HEK293T (cell line): ENCODE results near the gene POU6F2.
A peak's percentile ranks its signal among the peaks of the same experiment; 100 is the strongest.

Experiments
- CTCF ChIA-PET: fragments of 350-600 bp; formaldehyde crosslinking; extraction: SDS; loops from one replicate; lab custom pipeline; 2021; ENCODE audit warnings: antibody characterized with exemption, inconsistent platforms; lab: Yijun Ruan, JAX
- POLR2A ChIA-PET: fragments of 350-600 bp; formaldehyde crosslinking; extraction: SDS; loops from one replicate; lab custom pipeline; 2020; ENCODE audit warnings: antibody characterized with exemption, inconsistent platforms; lab: Yijun Ruan, JAX
- DNase-seq: peaks from one replicate; pipeline ENCODE4 v3.0.0; 2012; ENCODE audit warnings: mixed read lengths; ENCODE audit errors: extremely low spot score
- ARNT ChIP-seq: fragments of 450-650 bp; IDR thresholded peaks from 2 replicates; pipeline ENCODE4 v1.6.1; 2017; ENCODE audit warnings: mild to moderate bottlenecking
- BHLHE40 ChIP-seq: fragments of 450-650 bp; IDR thresholded peaks from 2 replicates; pipeline ENCODE4 v1.6.1; 2016; ENCODE audit warnings: mild to moderate bottlenecking, moderate library complexity, borderline replicate concordance
- CTBP1 ChIP-seq: fragments of 450-650 bp; IDR thresholded peaks from 2 replicates; pipeline ENCODE4 v1.6.1; 2016; ENCODE audit warnings: borderline replicate concordance
- ELF4 ChIP-seq: fragments of 450-650 bp; IDR thresholded peaks from 2 replicates; pipeline ENCODE4 v1.6.1; 2017; ENCODE audit warnings: antibody characterized with exemption
- FOXA1 ChIP-seq: fragments of 450-650 bp; IDR thresholded peaks from 2 replicates; pipeline ENCODE4 v1.6.1; 2016; ENCODE audit warnings: mild to moderate bottlenecking
- FOXK2 ChIP-seq: fragments of 450-650 bp; IDR thresholded peaks from 2 replicates; pipeline ENCODE4 v1.6.1; 2016; ENCODE audit warnings: mild to moderate bottlenecking
- FOXM1 ChIP-seq: fragments of 450-650 bp; IDR thresholded peaks from 2 replicates; pipeline ENCODE4 v1.6.1; 2017; ENCODE audit warnings: mild to moderate bottlenecking, borderline replicate concordance
- HDGF ChIP-seq: fragments of 450-650 bp; IDR thresholded peaks from 2 replicates; pipeline ENCODE4 v1.6.1; 2017; ENCODE audit warnings: antibody characterized with exemption, borderline replicate concordance
- L3MBTL2 ChIP-seq: fragments of 450-650 bp; conservative IDR thresholded peaks from 2 replicates; pipeline ENCODE4 v1.6.1; 2016; ENCODE audit warnings: mild to moderate bottlenecking
- LEF1 ChIP-seq: fragments of 450-650 bp; IDR thresholded peaks from 2 replicates; pipeline ENCODE4 v1.6.1; 2017; ENCODE audit warnings: mild to moderate bottlenecking, borderline replicate concordance
- NFRKB ChIP-seq: fragments of 450-650 bp; IDR thresholded peaks from 2 replicates; pipeline ENCODE4 v1.6.1; 2016; ENCODE audit warnings: mild to moderate bottlenecking, moderate library complexity
- SP1 ChIP-seq: fragments of 450-650 bp; IDR thresholded peaks from 2 replicates; pipeline ENCODE4 v1.6.1; 2017
- SUZ12 ChIP-seq: fragments of 450-650 bp; IDR thresholded peaks from 2 replicates; pipeline ENCODE4 v1.6.1; 2016; ENCODE audit warnings: mild to moderate bottlenecking
- TARDBP ChIP-seq: fragments of 450-650 bp; IDR thresholded peaks from 2 replicates; pipeline ENCODE4 v1.6.1; 2016
- ZNF384 ChIP-seq: fragments of 450-650 bp; IDR thresholded peaks from 2 replicates; pipeline ENCODE4 v1.6.1; 2016
- TF ChIP-seq, protein P1 (sequence below): fragments of 450-650 bp; IDR thresholded peaks from 2 replicates; pipeline ENCODE4 v1.6.1; 2016

The POU6F2 gene

GRCh38 chr7:38977685-38978084, at the start of gene POU6F2:
Gene POU6F2, plus strand, starts transcription at chr7:38977909. Its CDS starts 45 bp downstream, at chr7:38977954.
- ChIA-PET CTCF (no interaction called here), POLR2A (no interaction called here)
- TF ChIP-seq, protein P1, sequence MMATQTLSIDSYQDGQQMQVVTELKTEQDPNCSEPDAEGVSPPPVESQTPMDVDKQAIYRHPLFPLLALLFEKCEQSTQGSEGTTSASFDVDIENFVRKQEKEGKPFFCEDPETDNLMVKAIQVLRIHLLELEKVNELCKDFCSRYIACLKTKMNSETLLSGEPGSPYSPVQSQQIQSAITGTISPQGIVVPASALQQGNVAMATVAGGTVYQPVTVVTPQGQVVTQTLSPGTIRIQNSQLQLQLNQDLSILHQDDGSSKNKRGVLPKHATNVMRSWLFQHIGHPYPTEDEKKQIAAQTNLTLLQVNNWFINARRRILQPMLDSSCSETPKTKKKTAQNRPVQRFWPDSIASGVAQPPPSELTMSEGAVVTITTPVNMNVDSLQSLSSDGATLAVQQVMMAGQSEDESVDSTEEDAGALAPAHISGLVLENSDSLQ = 0 out of 2 replicates have a peak, but pooled peaks have one; percentile 3
- no peak for TF ChIP-seq HDGF
- TF ChIP-seq NFRKB = no peak
- DNase-seq = no peak

- POLR2A ChIA-PET = no interaction called here
- TF ChIP-seq L3MBTL2 (no peak), LEF1 (no peak)
- CTCF ChIA-PET = no interaction called here
These were observed 49.2 kb upstream of the POU6F2 start for GRCh38 chr7:38928506-38928905.

GRCh38 chr7:38929460-38930171, 48.1 kb upstream of the POU6F2 start:
- ChIA-PET CTCF (interaction anchor here (1.0 kb wide), 1 partner anchor 21 kb away, joined by 3 read pairs; no protein-coding TSS in a partner anchor), POLR2A (no interaction called here)
- TF ChIP-seq SUZ12 = no peak
- TF ChIP-seq FOXM1 = no peak
- TF ChIP-seq FOXA1 = no peak
- no peak for TF ChIP-seq CTBP1
- no peak for TF ChIP-seq TARDBP
- no peak for TF ChIP-seq LEF1
- TF ChIP-seq L3MBTL2 = no peak
- no peak for TF ChIP-seq NFRKB
- TF ChIP-seq HDGF = no peak
- TF ChIP-seq FOXK2 = no peak
- DNase-seq = no peak

More at GRCh38 chr7:38928506-38928905, 49.2 kb upstream of the POU6F2 start:
- no peak for DNase-seq

DNA sequence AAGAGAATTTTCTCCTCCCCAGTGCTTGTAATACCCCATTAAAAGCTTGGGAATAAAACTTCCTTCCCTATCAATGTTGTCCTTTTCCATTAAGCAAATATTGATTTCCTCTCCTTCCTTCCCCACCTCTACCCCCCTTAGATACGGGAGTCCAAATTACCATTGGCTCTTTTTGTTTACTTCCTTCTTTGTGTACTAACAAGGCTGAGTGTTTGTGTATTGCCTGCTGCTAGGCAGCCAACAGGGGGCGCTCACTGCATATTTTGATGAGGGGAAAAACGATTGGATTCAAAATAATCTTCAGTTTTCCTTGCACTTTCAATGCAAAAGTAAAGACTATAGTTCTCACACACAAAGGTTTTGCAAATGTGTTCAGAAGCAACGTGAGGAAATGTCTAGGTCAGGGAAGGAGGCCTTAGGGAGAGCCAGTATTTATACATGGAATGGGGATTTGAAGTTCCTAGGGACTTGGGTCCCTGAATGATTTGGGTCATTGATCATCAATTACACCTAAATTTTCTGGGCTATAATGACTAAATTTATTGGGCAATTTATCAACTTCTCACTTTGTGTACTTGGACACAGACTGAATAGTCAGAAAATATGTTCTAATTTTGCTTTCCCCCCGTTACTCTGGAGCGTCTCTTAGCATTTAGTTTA, 45.1 kb upstream of the POU6F2 start:
- ChIA-PET POLR2A (no interaction called here), CTCF (interaction anchor here (0.6 to 0.8 kb wide), 4 partner anchors 54 to 533 kb away, joined by 3 to 5 read pairs (median 4); no protein-coding TSS in a partner anchor)
- TF ChIP-seq ARNT = no peak
- no peak for TF ChIP-seq CTBP1
- TF ChIP-seq SUZ12 = no peak
- no peak for TF ChIP-seq ELF4
- TF ChIP-seq LEF1 = no peak
- no peak for TF ChIP-seq BHLHE40
- TF ChIP-seq, protein P1 = no peak
- TF ChIP-seq SP1 = no peak
- no peak for TF ChIP-seq ZNF384
- TF ChIP-seq NFRKB = no peak
- DNase-seq = peak; percentile 53

GRCh38 chr7:38934051-38934450, 43.7 kb upstream of the POU6F2 start:
- no peak for DNase-seq
- POLR2A ChIA-PET = no interaction called here
- TF ChIP-seq FOXM1 (no peak), FOXA1 (no peak), HDGF (no peak), NFRKB (no peak), CTBP1 (no peak), L3MBTL2 (no peak), BHLHE40 (no peak), FOXK2 (no peak), SUZ12 (no peak), ELF4 (no peak), SP1 (no peak), ARNT (no peak), ZNF384 (no peak), LEF1 (no peak), TARDBP (no peak)
- TF ChIP-seq, protein P1 = no peak
- CTCF ChIA-PET = no interaction called here

GRCh38 chr7:38934536-38934935, 43.2 kb upstream of the POU6F2 start:
- no peak for DNase-seq
- ChIA-PET POLR2A (no interaction called here), CTCF (no interaction called here)
- TF ChIP-seq, protein P1 = no peak
- TF ChIP-seq CTBP1 (no peak), ZNF384 (no peak), NFRKB (no peak)
